AG10803 (cell line): Measurements from ENCODE around the gene PAQR4.

Experiments used
- DNase-seq: peaks from one replicate; pipeline ENCODE4 v3.0.0; 2010; ENCODE audit warnings: low read depth
- H3K4me3 ChIP-seq: 2 replicates; pipeline ENCODE4 v1.5.1; 2011; ENCODE audit warnings: mild to moderate bottlenecking, low read length, control low read depth
- TF ChIP-seq, protein P1 (sequence below): conservative IDR thresholded peaks from 2 replicates; pipeline ENCODE4 v1.5.1; 2011; ENCODE audit warnings: mild to moderate bottlenecking, low read length, control low read depth, inconsistent platforms

Gene PAQR4

DNA sequence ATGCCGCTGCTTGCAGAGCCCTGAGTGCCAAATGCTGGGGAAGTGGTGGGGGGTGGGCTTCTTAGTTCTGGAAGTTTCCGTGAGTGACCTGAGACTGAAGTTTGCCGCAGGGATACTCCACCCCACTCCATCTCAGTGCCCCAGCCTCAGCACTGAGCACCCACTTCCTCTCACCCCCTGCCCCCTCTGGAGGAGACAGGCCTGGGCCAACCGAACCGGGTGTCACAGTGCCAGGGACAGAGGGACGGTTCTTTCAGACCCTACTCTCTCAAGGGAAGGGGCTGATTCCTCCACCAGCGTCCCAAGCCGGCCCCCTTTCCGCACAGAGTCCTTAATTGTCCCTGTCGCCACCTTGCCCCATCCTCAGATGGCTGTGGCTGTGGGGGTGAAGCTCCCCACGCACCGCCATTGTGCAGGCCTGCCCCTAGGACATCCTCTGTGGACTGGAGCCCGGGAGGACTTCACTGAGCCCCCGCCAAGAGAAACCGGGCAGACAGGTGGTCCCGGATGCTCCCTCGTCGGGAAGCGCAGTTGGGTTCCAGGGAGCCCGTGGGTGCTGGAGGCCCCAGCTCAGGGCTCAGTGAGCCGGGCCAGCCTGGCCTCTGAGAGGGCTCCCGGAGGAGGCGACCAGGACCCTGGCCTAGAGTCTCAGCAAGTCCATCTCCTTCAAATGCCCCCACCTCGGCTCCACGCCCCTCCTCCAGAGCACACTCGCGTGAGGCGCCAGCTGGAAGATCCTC, 6.6 kb upstream of the PAQR4 start:
- no peak for DNase-seq
- H3K4me3 ChIP-seq = no peak overlapping the region
- TF ChIP-seq, protein P1, sequence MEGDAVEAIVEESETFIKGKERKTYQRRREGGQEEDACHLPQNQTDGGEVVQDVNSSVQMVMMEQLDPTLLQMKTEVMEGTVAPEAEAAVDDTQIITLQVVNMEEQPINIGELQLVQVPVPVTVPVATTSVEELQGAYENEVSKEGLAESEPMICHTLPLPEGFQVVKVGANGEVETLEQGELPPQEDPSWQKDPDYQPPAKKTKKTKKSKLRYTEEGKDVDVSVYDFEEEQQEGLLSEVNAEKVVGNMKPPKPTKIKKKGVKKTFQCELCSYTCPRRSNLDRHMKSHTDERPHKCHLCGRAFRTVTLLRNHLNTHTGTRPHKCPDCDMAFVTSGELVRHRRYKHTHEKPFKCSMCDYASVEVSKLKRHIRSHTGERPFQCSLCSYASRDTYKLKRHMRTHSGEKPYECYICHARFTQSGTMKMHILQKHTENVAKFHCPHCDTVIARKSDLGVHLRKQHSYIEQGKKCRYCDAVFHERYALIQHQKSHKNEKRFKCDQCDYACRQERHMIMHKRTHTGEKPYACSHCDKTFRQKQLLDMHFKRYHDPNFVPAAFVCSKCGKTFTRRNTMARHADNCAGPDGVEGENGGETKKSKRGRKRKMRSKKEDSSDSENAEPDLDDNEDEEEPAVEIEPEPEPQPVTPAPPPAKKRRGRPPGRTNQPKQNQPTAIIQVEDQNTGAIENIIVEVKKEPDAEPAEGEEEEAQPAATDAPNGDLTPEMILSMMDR = no peak

- peak overlapping the region; percentile 20; the same call in 1 of the 2 replicates for H3K4me3 ChIP-seq
- TF ChIP-seq, protein P1 = no peak
- no peak for DNase-seq
These were observed 6.0 kb upstream of the PAQR4 start for GRCh38 chr16:2963074-2963722.

GRCh38 chr16:2963723-2964474, 5.2 kb upstream of the PAQR4 start, which contains the start of gene KREMEN2:
Gene KREMEN2 (plus strand): TSS chr16:2964275. CDS start chr16:2964521, 246 bp downstream.
- H3K4me3 ChIP-seq = peak within 1 kb of the TSS; percentile 20; the same call in 1 of the 2 replicates
- no peak for DNase-seq
- TF ChIP-seq, protein P1 = no peak

DNA sequence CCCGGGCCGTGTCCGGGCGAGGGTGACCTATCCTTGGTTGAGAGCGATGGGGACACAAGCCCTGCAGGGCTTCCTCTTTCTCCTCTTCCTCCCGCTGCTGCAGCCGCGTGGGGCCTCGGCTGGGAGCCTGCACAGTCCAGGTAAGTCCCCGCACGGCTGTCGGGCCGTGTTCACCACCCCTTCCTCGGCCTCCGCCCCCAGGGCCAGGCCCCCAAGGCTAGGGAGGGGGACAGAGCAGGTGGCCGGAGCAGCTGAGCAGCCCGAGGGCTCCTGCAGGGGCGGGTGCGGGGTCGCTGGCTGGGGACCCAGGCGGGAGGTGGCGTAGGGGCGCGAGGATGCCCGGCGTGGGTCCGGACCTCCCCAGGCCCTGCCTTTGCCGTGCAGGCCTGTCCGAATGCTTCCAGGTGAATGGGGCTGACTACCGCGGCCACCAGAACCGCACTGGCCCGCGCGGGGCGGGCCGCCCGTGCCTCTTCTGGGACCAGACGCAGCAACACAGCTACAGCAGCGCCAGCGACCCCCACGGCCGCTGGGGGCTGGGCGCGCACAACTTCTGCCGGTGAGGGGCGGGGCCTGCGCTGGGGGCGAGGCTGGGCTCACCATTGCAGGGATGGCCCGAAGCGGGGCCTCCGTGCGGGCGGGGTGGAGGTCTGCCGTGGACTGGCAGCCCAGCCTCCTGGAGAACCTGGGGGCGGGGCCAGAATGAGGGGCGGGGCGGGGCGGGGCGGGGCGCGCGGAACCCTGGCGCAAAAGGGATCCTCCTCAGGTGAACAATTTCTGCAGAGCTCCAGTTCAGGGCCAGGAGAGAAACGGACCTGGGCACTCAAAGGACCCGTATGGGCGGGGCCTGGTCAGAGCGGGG, 4.4 kb upstream of the PAQR4 start:
- TF ChIP-seq, protein P1 = no peak
- DNase-seq = no peak
- no peak overlapping the region for H3K4me3 ChIP-seq

- TF ChIP-seq, protein P1 = no peak
- H3K4me3 ChIP-seq = no peak overlapping the region
- no peak for DNase-seq
These were observed 2.9 kb upstream of the PAQR4 start for GRCh38 chr16:2966043-2966807.

- TF ChIP-seq, protein P1 = no peak; the same call in 1 of the 2 replicates
- no peak overlapping the region for H3K4me3 ChIP-seq
- DNase-seq = no peak
These were observed 2.3 kb upstream of the PAQR4 start for GRCh38 chr16:2966808-2967191.
